OCI-LY3 (cell line): ENCODE data around the gene CENPK.

Source experiments
- CTCF ChIP-seq: fragments of 200-600, 300-600 bp; sonication (generic); IDR thresholded peaks from 2 replicates; pipeline ENCODE4 v1.5.1; 2014; ENCODE audit warnings: antibody characterized with exemption, low read length, low read depth
- EZH2phosphoT487 ChIP-seq: fragments of 200-600 bp; shearing (Covaris generic); IDR thresholded peaks from 2 replicates; pipeline ENCODE4 v1.6.1; 2018; ENCODE audit warnings: antibody characterized with exemption, mixed run types, low read depth

GRCh38 chr5:65539827-65540226 is 23.1 kb downstream of the CENPK start:
- TF ChIP-seq CTCF, result no peak
- no peak for TF ChIP-seq EZH2phosphoT487
